Measurements from ENCODE around the gene MFNG. TPM values are rescaled to one million over a fixed set of nuclear protein-coding genes. Genes with fewer than 3 reads are reported as not detected.
A peak's percentile ranks its signal among the peaks of the same experiment; 100 is the strongest.
"Not testable (repeated sequence)": the region's sequence is repeated elsewhere in the genome, so short reads cannot be mapped to it uniquely, and the experiment has no call there.

The MFNG gene
- total RNA-seq, 1 experiment from 2014 or later, result 1.3 TPM

DNA sequence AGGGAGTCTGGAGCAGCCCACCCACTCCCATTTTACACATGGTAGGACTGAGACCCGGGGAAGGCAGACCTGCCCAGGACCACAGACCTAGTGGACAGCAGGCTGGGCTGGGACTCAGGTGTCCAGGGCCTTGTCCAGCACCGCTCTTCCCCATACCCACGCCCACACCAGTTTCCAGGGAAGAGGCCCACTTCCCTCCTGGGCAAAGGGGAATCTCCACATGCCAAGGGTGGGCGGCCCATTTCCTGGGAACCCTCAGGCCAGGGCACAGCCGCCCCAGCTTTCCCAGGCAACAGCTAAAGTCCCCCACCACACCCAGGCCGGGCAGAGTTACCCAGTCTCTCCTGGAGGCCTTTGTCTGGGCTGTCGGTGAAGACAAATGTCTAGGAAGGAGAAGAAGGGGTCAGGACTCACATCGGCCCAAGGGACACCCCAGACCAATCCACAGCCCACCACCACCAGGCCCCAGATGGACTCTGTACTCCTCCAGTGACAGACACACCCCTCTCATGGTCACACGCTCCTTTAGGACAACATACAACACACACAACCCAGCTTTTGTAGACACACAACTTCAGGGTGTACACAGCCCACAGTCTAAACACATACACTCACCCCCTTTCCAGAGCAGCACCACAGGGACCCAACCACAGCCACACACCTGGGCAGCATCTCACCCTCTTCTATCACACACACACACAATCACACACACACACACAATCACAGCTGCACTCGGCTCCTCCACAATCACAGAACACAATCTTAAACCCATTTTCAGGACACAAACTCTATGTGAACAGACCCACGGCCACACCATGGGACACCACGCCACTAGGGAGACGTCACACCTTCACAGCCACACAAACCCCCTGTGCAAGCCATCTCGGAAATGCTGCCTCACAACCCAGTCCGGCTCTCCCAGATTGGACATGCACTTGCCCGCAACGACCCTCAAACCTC is 5.5 kb downstream of the MFNG start:
- no peak overlapping the region for H3K4me3 ChIP-seq (ENCODE audit: insufficient read depth, low read depth, low read length)
- no peaks in the 10 kb centered on the region for H3K36me3 ChIP-seq (replicated peaks; ENCODE audit: control insufficient read depth, insufficient read depth, low read length)
- H3K27me3 ChIP-seq (ENCODE audit: control insufficient read depth, insufficient read depth, low read length), result peaks cover under 1% of the 10 kb centered on the region; the same call in 1 of the 2 replicates
- DNase-seq, result no peak

DNA sequence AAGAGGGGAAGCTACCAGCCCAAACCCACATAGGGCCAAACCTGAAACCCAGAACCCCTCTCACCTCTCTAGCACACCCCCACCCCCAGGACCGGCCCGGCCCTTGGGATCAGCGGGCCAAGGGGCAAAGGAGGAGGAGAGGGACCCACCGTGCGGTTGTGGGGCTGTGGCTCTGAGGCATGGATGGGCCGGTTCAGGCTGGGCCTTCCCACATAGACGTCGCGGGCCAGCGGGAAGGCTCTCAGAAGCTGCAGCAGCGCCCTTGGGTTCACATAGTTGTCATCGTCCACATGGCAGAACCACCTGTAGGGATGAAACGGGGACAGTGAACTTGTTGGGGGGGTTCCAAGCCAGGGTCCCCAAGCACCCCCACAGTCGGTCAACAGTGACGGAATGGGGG is 7.0 kb downstream of the MFNG start:
- no peaks in the 10 kb centered on the region for H3K36me3 ChIP-seq (replicated peaks; ENCODE audit: control insufficient read depth, insufficient read depth, low read length)
- no peak overlapping the region for H3K4me3 ChIP-seq (ENCODE audit: insufficient read depth, low read depth, low read length)
- H3K27me3 ChIP-seq (ENCODE audit: control insufficient read depth, insufficient read depth, low read length), result no peaks in the 10 kb centered on the region
- DNase-seq, result no peak

DNA sequence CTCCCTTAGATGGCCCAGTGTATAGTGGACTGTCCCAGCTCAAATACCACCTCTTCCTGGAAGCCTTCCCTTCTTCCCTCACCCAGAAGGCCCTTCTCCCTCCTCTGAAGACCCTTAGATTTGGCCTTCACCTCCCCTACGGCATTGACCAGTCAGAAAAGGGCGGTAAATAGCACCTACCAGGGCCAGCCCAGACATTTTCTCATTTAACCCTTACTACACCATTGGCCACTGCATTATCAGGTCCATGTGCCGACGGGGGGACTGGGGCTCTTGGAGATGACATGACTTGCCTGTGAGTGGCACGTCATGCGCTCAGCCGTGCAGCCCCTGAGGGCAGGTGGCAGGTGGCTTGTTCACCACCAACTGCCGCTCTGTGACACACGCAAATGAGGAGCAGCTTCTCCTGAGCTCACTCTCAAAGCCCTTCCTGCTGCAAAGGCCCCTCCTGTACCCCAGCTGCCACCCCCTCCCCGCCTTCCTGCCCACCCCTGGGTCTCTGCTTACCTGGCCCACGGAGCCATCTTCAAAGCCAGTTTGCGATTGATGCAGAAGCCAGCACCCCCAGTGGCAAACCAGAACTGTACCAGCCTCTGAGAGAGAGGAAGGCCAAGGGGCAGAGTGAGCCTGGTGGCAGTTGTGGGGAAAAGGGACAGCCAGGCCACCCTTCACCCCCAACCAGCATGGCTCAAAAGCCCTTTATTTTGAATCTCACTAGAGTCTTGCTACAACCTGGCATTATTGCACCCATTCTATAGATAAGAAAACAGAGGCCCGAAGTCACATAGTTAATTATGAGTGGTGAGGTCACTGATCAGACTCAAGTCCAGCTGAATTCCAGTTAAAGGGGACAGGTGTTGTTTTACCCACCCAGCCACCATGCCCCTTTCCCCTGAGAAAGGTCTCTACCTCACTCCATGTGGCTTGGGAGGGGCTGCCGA is 9.5 kb downstream of the MFNG start:
- no peaks in the 10 kb centered on the region for H3K36me3 ChIP-seq (replicated peaks; ENCODE audit: control insufficient read depth, insufficient read depth, low read length)
- no peak for DNase-seq
- no peak overlapping the region for H3K4me3 ChIP-seq (ENCODE audit: insufficient read depth, low read depth, low read length)
- H3K27me3 ChIP-seq (ENCODE audit: control insufficient read depth, insufficient read depth, low read length), result no peaks in the 10 kb centered on the region

DNA sequence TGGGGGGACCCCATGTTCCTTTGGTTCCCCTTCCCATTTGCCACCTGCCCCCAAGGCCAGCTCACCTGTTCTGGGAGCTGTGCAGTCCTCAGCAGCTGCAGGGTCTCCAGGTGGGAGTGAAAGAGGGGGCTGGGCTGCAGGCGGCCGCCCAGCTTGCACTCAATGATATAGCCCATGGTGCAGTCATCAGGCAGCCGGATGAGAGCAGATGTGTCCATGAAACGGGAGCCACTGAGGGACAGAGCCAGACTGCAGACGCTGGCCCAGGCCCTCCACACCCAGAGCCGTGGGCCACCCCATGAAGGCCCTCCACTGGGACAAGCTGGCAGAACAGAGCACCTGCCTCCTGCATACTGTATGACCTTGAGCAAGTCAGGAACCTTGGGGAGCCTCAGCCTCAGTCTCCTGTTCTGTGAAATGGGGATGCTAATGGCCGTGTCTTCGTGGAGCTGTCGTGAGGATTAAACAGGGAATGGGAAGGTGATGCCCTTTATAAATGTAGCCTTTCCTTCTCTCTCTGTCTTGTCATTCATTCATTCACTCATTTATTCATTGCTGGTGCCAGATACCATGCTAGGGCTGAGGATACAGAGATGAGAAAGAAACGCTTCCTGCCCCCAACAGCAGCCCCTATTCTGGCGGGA is 11.6 kb downstream of the MFNG start:
- no peak for DNase-seq
- no peaks in the 10 kb centered on the region for H3K27me3 ChIP-seq (ENCODE audit: control insufficient read depth, insufficient read depth, low read length)
- no peak overlapping the region for H3K4me3 ChIP-seq (ENCODE audit: insufficient read depth, low read depth, low read length)
- no peaks in the 10 kb centered on the region for H3K36me3 ChIP-seq (replicated peaks; ENCODE audit: control insufficient read depth, insufficient read depth, low read length)

DNA sequence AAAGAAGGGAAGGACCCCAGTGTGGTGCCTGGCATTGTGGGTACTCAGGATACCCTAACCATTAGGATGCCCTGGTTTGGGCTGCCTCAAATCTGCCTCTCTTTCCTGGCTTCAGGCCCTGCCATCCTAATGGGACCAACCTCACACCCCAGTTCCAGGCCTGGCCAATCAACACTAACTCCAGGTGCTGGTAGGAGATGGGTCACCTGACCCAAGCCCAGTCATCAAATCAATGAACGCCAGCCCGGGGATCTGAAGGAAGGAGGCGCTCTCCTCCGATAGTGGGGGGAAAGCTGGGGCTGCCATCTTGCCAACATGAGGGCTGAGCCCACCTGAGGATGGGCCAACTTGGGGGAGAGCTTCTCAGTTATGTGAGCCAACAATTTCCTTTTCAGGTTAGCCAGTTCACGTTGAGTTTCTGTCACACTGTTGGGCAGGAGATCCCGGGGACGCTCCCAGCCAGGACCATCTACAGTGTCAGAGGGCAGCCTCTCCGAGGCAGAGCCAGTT is 12.7 kb downstream of the MFNG start:
- H3K27me3 ChIP-seq (ENCODE audit: control insufficient read depth, insufficient read depth, low read length), result no peaks in the 10 kb centered on the region
- no peak overlapping the region for H3K4me3 ChIP-seq (ENCODE audit: insufficient read depth, low read depth, low read length)
- no peak for DNase-seq
- H3K36me3 ChIP-seq (replicated peaks; ENCODE audit: control insufficient read depth, insufficient read depth, low read length), result no peaks in the 10 kb centered on the region

DNA sequence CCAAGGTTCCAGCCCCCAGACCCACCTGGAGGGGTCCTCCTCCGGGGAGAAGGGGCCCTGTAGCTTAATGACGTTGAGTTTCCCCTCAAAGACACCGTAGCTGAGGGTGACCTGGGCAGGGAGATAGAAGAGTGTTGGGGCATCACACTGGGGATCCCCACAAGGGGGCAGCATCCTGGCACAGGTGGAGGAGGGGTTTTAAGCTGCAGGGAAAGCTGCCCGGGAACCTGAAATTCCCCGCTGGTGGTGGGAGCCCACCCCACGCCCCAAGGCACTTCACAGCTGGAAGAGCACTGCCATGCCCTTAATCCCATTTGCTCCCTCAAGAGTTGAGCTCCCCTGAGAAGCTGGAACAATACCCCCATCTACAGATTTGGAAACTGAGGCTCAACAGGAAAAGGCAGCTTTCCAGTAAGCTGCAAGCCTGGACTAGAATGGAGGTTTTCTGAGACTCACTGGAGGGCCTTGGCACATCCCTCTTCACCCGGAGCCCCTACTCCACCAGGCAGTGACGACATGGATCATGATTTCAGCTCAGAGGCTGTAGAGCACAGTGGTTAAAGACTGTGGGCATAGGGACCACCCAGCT is 13.7 kb downstream of the MFNG start:
- peak; percentile 95 for DNase-seq
- Histone ChIP-seq H3K27me3 (ENCODE audit: control insufficient read depth, insufficient read depth, low read length) (no peaks in the 10 kb centered on the region), H3K4me3 (ENCODE audit: insufficient read depth, low read depth, low read length) (no peak overlapping the region)

DNA sequence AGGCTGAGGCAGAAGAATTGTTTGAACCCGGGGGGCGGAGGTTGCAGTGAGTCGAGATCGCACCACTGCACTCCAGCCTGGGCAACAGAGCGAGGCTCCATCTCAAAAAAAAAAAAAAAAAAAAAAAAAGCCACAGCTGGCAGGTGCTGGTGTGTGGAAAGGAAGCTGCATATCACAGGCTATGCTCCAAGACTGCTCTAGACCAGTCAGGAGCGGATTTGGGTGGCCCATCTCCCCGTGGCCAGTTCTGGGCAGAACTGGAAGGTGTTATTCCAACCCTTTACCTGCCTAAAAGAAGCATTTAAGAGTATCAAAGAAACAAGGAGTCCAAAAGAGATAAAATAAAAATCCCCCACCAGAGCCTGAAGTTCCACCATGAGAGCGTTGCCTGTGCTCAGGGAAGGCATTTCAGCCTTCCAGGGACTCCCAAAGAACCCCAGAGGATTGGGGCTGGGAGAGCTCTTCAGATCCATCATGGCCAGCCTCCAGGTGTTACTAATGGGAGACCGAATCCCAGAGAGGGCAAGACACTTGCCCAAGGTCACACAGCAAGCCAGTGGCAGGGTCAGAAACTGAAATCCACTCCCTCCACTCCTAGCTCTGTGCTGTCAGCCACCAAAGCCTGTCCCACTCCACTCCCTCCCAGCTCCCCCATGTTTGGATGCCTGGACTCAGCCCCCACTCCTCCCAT is 14.3 kb downstream of the MFNG start:
- DNase-seq, result no peak
- Histone ChIP-seq H3K4me3 (ENCODE audit: insufficient read depth, low read depth, low read length) (no peak overlapping the region), H3K36me3 (replicated peaks; ENCODE audit: control insufficient read depth, insufficient read depth, low read length) (no peaks in the 10 kb centered on the region)

More for the DNA sequence above, 13.7 kb downstream of the MFNG start:
- H3K36me3 ChIP-seq (replicated peaks; ENCODE audit: control insufficient read depth, insufficient read depth, low read length), result no peaks in the 10 kb centered on the region

DNA sequence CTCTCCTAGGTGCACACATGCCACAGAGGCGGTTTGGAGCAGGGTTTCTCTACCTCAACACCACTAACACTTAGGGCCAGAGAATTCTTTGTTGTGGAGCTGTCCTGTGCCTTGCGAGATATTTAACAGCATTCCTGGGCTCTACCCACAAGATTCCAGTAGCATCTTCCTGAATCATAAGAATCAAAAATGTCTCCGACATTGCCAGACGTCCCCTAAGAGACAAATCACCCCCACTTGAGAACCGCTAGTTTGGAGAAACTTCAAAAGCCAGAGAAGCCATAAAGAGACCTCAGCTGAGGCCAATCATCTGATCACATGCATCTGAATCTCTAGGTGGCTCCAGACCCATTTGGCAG is 16.1 kb downstream of the MFNG start:
- H3K27me3 ChIP-seq (ENCODE audit: control insufficient read depth, insufficient read depth, low read length), result no peaks in the 10 kb centered on the region
- H3K36me3 ChIP-seq (replicated peaks; ENCODE audit: control insufficient read depth, insufficient read depth, low read length), result no peaks in the 10 kb centered on the region
- no peak for DNase-seq
- no peak overlapping the region for H3K4me3 ChIP-seq (ENCODE audit: insufficient read depth, low read depth, low read length)

More for the DNA sequence above, 14.3 kb downstream of the MFNG start:
- H3K27me3 ChIP-seq (ENCODE audit: control insufficient read depth, insufficient read depth, low read length), result no peaks in the 10 kb centered on the region

DNA sequence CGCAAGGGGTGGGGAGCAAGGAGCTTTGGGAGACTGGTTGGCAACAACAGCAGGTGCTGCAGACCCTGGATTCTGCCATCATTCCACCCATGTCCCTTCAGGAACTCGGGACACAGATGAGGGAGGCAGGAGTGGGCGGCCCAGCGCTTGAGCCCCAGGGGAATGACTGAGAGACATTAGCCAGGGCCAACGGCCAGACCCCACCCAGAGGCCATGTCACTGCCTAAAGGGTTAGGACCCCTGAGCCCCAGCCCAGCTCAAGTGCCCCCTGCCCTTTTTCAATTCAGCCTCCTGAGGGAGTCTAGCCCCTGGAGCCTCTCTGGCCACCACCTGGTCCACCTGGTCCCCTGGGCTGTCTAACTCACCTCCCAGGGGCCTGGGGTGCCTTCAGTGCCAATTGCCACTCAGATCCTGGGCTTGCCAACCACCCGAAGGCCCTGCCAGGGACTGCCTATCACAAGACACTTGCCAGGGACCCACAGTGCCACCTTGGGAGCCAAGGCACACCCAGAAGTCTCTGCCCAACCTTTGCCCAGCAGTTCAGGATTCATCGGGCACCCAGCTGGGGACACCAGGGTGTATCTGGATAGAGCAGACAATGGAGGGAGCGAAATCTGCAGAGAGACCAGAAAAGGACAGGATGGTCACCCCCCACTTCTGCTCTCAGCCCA is 16.6 kb downstream of the MFNG start:
- DNase-seq, result no peak
- Histone ChIP-seq H3K36me3 (replicated peaks; ENCODE audit: control insufficient read depth, insufficient read depth, low read length) (no peaks in the 10 kb centered on the region), H3K27me3 (ENCODE audit: control insufficient read depth, insufficient read depth, low read length) (no peaks in the 10 kb centered on the region), H3K4me3 (ENCODE audit: insufficient read depth, low read depth, low read length) (no peak overlapping the region)

DNA sequence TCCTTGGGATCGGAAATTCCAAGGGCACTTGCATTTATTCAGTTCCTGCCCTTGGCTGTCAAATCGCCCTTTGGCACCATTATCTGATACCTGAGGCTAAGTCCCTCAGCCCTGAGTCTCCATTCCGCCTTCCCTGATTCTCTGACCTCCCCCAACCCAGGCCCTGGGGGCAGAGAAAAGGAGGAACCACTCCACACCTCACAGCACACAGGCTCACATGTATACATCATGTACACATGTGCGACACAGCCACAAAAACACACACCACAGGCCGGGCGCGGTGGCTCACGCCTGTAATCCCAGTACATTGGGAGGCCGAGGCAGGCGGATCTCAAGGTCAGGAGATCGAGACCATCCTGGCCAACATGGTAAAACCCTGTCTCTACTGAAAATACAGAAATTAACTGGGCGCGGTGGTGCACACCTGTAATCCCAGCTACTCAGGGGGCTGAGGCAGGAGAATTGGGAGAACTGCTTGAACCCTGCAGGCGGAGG is 17.9 kb downstream of the MFNG start:
- DNase-seq; H3K36me3 ChIP-seq (replicated peaks; ENCODE audit: control insufficient read depth, insufficient read depth, low read length); H3K4me3 ChIP-seq (ENCODE audit: insufficient read depth, low read depth, low read length); H3K27me3 ChIP-seq (ENCODE audit: control insufficient read depth, insufficient read depth, low read length): not testable (repeated sequence)

DNA sequence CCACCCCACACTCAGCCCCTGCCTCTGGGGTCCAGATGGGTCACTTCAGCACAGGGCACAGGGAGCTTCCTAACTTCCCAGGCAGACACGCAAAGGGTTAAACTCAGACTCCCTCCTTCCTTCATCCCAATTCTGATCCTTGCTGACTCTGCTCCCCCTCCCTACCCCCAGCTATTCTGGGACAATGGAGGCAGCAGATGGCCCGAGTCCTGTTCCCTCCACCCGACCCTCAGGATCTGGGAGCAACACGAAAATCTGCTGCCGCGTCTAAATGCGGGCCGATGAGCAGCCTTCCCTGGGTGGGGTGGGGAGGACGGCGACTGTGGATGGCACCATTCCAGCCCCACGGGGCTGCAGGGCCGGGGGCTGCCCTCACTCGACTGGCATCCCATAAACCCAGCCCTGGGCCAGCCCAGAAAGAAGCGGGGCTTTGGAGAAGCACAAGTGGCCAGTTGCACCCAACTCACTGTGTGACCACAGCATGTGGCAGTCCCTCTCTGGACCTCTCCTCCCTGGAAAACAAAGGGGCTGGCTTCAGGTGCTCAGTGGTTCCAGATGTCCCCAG is 18.7 kb downstream of the MFNG start:
- Histone ChIP-seq H3K27me3 (ENCODE audit: control insufficient read depth, insufficient read depth, low read length) (no peaks in the 10 kb centered on the region), H3K36me3 (replicated peaks; ENCODE audit: control insufficient read depth, insufficient read depth, low read length) (no peaks in the 10 kb centered on the region), H3K4me3 (ENCODE audit: insufficient read depth, low read depth, low read length) (no peak overlapping the region)
- no peak for DNase-seq

DNA sequence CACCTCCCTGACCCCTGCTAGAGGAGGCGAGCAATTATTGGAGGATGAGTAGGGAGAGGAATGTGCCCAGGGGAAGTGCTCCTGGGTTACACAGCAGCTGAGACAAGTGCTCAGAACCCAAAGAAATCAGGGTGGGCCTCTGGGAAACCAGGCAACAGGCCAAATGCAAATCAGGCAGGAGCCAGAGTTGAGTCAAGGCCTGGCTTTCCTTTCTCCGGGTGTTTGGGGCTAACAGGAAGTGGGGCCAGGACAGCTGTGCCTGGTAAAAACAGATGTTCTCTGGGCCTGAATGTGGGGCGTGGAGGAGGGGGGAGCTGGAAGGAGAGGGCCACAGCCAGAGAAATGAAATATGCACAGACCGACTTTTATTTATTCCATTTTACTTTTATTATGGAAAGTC is 22.0 kb downstream of the MFNG start:
- no peaks in the 10 kb centered on the region for H3K27me3 ChIP-seq (ENCODE audit: control insufficient read depth, insufficient read depth, low read length)

DNA sequence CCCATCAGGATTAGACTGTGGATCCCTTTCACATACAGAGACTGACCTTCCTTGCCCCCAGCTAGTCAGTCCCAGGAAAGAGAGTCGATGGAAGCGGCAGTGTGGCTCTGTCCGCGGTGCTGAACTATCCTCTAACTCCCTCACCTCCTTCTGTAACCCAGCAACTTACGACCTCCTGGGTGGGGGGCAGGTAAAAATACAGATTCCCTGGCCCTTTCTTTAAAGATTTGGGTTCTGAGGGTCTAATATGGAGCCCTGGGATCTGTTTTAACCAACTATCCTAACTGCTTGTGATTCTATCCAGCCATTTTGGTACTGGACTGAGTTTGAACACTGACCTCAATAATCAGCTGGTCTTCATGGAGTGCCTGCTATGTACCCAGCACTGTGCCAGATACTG is 23.2 kb downstream of the MFNG start:
- Histone ChIP-seq H3K4me3 (ENCODE audit: insufficient read depth, low read depth, low read length) (no peak overlapping the region), H3K27me3 (ENCODE audit: control insufficient read depth, insufficient read depth, low read length) (no peaks in the 10 kb centered on the region), H3K36me3 (replicated peaks; ENCODE audit: control insufficient read depth, insufficient read depth, low read length) (no peaks in the 10 kb centered on the region)
- peak; percentile 77 for DNase-seq

More for the DNA sequence above, 22.0 kb downstream of the MFNG start:
- Histone ChIP-seq H3K36me3 (replicated peaks; ENCODE audit: control insufficient read depth, insufficient read depth, low read length) (no peaks in the 10 kb centered on the region), H3K4me3 (ENCODE audit: insufficient read depth, low read depth, low read length) (no peak overlapping the region)
- no peak for DNase-seq
